Tibial artery (tissue), 4 donors: ENCODE measurements around the gene PCNX1.

Experiments
- DNase-seq, 2 donors: peaks; one replicate each; pipeline ENCODE4 v3.0.0-alpha.2; 2019
- H3K27ac ChIP-seq, 2 donors: fragments of 200-600 bp; sonication (generic) in 1 of 2; 1 replicate in 1 of 2; 2 replicates in 1 of 2; pipeline ENCODE4 v1.5.1; 2018 to 2019; ENCODE audit warnings: mild to moderate bottlenecking in 1 of 2
- H3K27me3 ChIP-seq, 2 donors: fragments of 200-600 bp; sonication (generic) in 1 of 2; one replicate each; pipeline versions ENCODE4 v1.5.1 to v1.6.0; 2016 to 2019
- H3K36me3 ChIP-seq, 3 donors: fragments of 200-600 bp; sonication (generic) in 2 of 3; one replicate each; pipeline ENCODE4 v1.5.1; 2016 to 2019; ENCODE audit warnings: mild to moderate bottlenecking in 2 of 3
- H3K4me1 ChIP-seq, 4 donors: fragments of 200-600 bp; sonication (generic) in 2 of 4; 1 replicate in 3 of 4; 2 replicates in 1 of 4; pipeline ENCODE4 v1.5.1; 2016 to 2019
- H3K4me3 ChIP-seq, 2 donors: fragments of 200-600 bp; sonication (generic) in 1 of 2; 1 replicate in 1 of 2; 2 replicates in 1 of 2; pipeline ENCODE4 v1.5.1; 2018 to 2019; ENCODE audit warnings: mild to moderate bottlenecking in 2 of 2
- H3K9me3 ChIP-seq, 3 donors: fragments of 200-600 bp; sonication (generic) in 1 of 3; one replicate each; pipeline ENCODE4 v1.5.1; 2016 to 2019
- intact Hi-C: fragments of 100-400 bp; cut with DNase I; formaldehyde crosslinking; loops from one replicate; pipeline ENCODE4 v1.15.0; 2023; ENCODE audit warnings: low total_unique reads
- TF ChIP-seq, protein P1 (sequence below), 2 experiments: fragments of 200-600 bp in 1 of 2; fragments of 450-650 bp in 1 of 2; IDR thresholded peaks; one replicate each; pipeline ENCODE4 v1.5.1; 2017 to 2019; ENCODE audit warnings: antibody characterized with exemption in 2 of 2, mild to moderate bottlenecking in 1 of 2, moderate library complexity in 1 of 2

PCNX1 gene

DNA sequence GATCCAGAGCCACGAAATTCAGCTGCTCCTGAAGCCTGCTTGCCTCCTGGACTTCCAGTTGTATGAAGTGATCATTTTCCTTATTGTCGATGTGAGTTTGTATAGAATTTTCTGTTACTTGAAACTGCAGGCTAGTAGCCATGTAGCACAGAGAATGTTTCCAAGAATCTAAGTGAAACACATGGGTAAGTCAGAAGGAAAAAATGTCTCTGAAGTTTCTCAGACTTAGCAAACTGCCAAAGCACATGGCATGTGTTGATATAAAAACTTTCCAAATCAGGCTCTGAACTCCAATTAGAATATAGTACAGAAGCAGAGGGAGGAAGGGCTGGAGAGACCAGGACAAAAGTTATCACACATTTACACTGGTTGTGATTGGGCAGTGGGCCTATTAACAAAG lies 9.8 kb upstream of the PCNX1 start:
- H3K27ac ChIP-seq = peak overlapping the region; percentile 45 to 64
- intact Hi-C loops = no loop called here
- H3K9me3 ChIP-seq = no peaks in the 10 kb centered on the region
- H3K36me3 ChIP-seq = no peaks in the 10 kb centered on the region
- H3K27me3 ChIP-seq = no peaks in the 10 kb centered on the region
- H3K4me3 ChIP-seq = no peak overlapping the region
- no peak for DNase-seq
- TF ChIP-seq, protein P1, sequence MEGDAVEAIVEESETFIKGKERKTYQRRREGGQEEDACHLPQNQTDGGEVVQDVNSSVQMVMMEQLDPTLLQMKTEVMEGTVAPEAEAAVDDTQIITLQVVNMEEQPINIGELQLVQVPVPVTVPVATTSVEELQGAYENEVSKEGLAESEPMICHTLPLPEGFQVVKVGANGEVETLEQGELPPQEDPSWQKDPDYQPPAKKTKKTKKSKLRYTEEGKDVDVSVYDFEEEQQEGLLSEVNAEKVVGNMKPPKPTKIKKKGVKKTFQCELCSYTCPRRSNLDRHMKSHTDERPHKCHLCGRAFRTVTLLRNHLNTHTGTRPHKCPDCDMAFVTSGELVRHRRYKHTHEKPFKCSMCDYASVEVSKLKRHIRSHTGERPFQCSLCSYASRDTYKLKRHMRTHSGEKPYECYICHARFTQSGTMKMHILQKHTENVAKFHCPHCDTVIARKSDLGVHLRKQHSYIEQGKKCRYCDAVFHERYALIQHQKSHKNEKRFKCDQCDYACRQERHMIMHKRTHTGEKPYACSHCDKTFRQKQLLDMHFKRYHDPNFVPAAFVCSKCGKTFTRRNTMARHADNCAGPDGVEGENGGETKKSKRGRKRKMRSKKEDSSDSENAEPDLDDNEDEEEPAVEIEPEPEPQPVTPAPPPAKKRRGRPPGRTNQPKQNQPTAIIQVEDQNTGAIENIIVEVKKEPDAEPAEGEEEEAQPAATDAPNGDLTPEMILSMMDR (IDR thresholded peaks at IDR 0.05) = no peak
- peaks cover 0 to 42% (median 22%) of the 10 kb centered on the region in 4 donors for H3K4me1 ChIP-seq

DNA sequence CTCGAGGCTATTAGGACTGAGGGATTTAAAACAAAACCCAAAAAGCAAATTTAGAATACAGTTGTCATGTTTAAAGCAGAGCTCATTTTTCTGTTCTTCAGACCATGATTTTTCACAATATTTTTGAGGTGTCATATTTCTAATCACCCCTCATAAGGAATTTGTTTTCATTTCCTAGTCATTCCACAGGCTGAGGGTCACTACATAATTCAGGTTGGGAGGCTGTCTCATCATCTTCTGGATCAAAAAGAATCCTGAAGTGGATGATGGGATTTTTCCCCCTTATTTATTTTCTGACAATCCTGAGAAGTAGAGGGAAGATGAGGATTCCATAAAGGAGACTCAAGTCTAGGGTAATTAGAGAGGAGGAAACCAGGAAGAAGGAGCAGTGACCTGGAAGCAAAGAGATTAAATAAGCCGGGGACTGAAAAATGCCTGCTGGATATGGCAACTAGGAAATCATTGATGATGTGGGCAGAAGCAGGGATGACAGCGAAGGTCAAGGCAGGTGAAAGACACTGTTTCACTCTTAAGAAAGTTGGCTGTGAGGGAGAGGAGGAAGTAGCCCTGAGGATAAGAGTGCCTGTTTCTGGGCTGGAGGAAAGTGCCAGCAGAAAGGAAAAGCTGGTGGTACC lies 9.0 kb upstream of the PCNX1 start:
- DNase-seq = no peak
- Histone ChIP-seq H3K27me3 (no peaks in the 10 kb centered on the region), H3K4me1 (peaks cover 0 to 42% (median 22%) of the 10 kb centered on the region in 4 donors), H3K27ac (peak overlapping the region; percentile 45 to 64), H3K36me3 (no peaks in the 10 kb centered on the region), H3K4me3 (no peak overlapping the region), H3K9me3 (no peaks in the 10 kb centered on the region)
- TF ChIP-seq, protein P1 (IDR thresholded peaks at IDR 0.05) = no peak
- intact Hi-C loops = no loop called here

DNA sequence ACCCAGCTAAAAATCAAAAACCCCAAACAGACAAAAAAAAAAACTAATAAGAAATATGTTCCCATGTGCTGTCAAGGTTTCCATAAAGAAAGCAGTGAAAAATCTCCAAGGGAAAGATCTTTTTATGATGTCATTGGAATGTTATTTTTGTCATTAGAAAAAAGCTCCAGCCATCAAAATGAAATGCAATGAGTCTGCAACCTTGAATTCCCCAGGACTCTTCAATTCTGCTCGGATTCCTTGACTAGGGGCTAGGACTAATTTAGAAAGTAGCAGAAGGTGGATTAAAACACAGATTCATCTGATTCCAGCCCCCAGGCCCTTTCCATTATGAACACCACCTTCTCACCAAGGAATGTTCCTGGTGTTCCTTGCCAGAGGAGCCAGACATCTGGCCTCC lies 6.0 kb upstream of the PCNX1 start:
- no peak overlapping the region for H3K4me3 ChIP-seq
- TF ChIP-seq, protein P1 (IDR thresholded peaks at IDR 0.05) = no peak
- peak overlapping the region; percentile 11 to 42 for H3K27ac ChIP-seq
- no peak for DNase-seq
- peaks cover 0 to 49% (median 28%) of the 10 kb centered on the region in 4 donors for H3K4me1 ChIP-seq
- no peaks in the 10 kb centered on the region for H3K36me3 ChIP-seq
- no peaks in the 10 kb centered on the region for H3K27me3 ChIP-seq
- intact Hi-C loops = no loop called here
- H3K9me3 ChIP-seq = no peaks in the 10 kb centered on the region

DNA sequence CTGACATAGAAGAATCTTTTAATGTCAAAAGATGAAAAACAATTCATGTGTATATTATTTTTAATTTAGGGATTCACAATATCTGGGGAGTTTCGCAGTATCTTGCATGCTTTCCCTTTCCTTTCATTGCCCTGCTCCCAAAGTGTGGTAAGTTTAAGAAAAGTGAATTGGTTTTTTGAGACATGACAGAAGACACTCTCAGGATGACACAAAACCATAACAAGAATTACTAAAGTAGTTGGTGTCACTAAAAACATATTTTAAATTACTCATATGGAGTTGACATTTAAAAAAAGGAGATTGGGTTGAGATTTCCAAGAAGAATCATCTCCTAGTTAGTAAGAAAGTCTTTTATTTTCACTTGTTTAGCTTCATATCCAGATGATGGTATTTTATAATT lies 5.1 kb upstream of the PCNX1 start:
- intact Hi-C loops = no loop called here
- TF ChIP-seq, protein P1 (IDR thresholded peaks at IDR 0.05) = no peak
- H3K9me3 ChIP-seq = no peaks in the 10 kb centered on the region
- no peak overlapping the region for H3K4me3 ChIP-seq
- no peak overlapping the region for H3K27ac ChIP-seq
- no peaks in the 10 kb centered on the region for H3K27me3 ChIP-seq
- no peak for DNase-seq
- H3K36me3 ChIP-seq = no peaks in the 10 kb centered on the region
- peaks cover 0 to 50% (median 24%) of the 10 kb centered on the region in 4 donors for H3K4me1 ChIP-seq

DNA sequence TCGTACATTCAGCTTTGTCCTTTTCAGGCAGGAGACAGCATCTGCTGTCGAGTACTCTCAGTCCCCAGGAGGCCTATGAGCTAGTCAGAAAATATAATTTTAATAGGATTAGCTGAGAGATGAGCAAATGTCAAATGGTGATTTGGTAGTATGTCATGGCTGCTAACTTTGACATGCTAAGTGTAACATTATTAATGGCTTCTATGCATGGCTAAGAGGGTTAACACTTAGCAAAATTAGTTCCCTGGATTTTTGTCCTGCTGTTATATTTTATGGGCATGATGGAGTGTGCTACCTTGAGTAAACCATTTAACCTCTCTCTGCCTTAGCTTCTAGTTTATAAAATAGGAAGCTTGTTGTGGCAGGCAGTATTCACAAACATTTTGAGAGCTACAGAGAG lies 2.9 kb upstream of the PCNX1 start:
- Histone ChIP-seq H3K27me3 (no peaks in the 10 kb centered on the region), H3K27ac (no peak overlapping the region), H3K4me1 (peaks cover 0 to 35% (median 19%) of the 10 kb centered on the region in 4 donors), H3K9me3 (no peaks in the 10 kb centered on the region), H3K36me3 (no peaks in the 10 kb centered on the region), H3K4me3 (no peak overlapping the region)
- TF ChIP-seq, protein P1 (IDR thresholded peaks at IDR 0.05) = no peak
- no peak for DNase-seq
- intact Hi-C loops = no loop called here
